ENCODE measurements around the gene PLD5. TPM values are rescaled to one million over a fixed set of nuclear protein-coding genes. Genes with fewer than 3 reads are reported as not detected.

Gene PLD5
- total and polyA plus RNA-seq, 2 donors (not counting 3 experiments of a cell fraction or from before 2014, with no cell fraction given): not detected

DNA sequence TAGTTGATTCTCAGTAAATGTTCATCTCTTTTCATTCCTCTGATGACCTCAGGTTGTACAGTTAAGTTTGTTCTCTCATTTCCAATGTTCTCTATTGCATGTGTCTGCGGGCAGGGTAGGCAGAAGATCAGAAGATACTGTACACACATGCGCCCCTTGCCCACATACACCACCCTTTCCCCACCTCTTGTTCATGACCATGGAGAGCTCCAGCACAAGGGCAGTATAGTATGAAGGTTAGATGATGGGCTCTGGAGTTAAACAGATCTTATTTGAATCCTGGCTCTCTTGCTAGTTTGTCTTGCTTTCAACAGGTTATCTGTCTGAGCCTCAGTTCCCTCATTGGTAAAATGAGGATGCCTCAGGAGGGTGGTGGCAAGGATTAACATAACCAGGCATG, 17.8 kb upstream of the PLD5 start:
- Histone ChIP-seq H3K4me1 (ENCODE audit: control insufficient read depth, extremely low read depth, insufficient read depth, low read length) (no peaks in the 10 kb centered on the region), H4K20me1 (replicated peaks; ENCODE audit: control insufficient read depth, extremely low read depth, insufficient read depth, low read length) (no peaks in the 10 kb centered on the region), H3K9me3 (replicated peaks; ENCODE audit: control insufficient read depth, insufficient read depth, low read length) (peaks cover 2% of the 10 kb centered on the region), H3K36me3 (ENCODE audit: control insufficient read depth in 2 of 2, extremely low read depth in 1 of 2, insufficient read depth in 2 of 2, low read length in 2 of 2) (no peaks in the 10 kb centered on the region), H3K4me3 (replicated peaks in 1 of 3; ENCODE audit: insufficient read depth in 1 of 3, low read depth in 1 of 3, low read length in 3 of 3) (no peak overlapping the region), H2AFZ (ENCODE audit: low read depth, low read length) (no peak overlapping the region), H3K9ac (replicated peaks; ENCODE audit: extremely low read depth, insufficient read depth, low read length) (no peak overlapping the region), H3K4me2 (ENCODE audit: insufficient read depth, low read length) (no peak overlapping the region), H3K27me3 (ENCODE audit: control insufficient read depth in 2 of 2, insufficient read depth in 2 of 2, low read length in 2 of 2) (no peaks in the 10 kb centered on the region), H3K79me2 (ENCODE audit: control insufficient read depth, insufficient read depth, low read length) (no peaks in the 10 kb centered on the region), H3K27ac (ENCODE audit: insufficient read depth, low read depth, low read length) (no peak overlapping the region), H3K9me1 (replicated peaks; ENCODE audit: control insufficient read depth, extremely low read depth, insufficient read depth, low read length) (no peaks in the 10 kb centered on the region)
- dilution Hi-C loops (cut with MboI; ENCODE audit: extremely low pct_ligation_motif_present, low sequenced_read_pairs): no loop called here
- TF ChIP-seq, protein P1, sequence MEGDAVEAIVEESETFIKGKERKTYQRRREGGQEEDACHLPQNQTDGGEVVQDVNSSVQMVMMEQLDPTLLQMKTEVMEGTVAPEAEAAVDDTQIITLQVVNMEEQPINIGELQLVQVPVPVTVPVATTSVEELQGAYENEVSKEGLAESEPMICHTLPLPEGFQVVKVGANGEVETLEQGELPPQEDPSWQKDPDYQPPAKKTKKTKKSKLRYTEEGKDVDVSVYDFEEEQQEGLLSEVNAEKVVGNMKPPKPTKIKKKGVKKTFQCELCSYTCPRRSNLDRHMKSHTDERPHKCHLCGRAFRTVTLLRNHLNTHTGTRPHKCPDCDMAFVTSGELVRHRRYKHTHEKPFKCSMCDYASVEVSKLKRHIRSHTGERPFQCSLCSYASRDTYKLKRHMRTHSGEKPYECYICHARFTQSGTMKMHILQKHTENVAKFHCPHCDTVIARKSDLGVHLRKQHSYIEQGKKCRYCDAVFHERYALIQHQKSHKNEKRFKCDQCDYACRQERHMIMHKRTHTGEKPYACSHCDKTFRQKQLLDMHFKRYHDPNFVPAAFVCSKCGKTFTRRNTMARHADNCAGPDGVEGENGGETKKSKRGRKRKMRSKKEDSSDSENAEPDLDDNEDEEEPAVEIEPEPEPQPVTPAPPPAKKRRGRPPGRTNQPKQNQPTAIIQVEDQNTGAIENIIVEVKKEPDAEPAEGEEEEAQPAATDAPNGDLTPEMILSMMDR (IDR thresholded peaks at IDR 0.05; ENCODE audit: extremely low read depth in 1 of 2, insufficient read depth in 1 of 2, low read depth in 1 of 2, low read length in 2 of 2): no peak
- TF ChIP-seq MYC (IDR thresholded peaks at IDR 0.05; ENCODE audit: low read depth, low read length) (no peak), POLR2A (IDR thresholded peaks at IDR 0.05; ENCODE audit: low read depth, low read length) (no peak), GATA2 (IDR thresholded peaks at IDR 0.05; ENCODE audit: insufficient read depth, insufficient read length, low read depth, low read length) (no peak), EZH2 (IDR thresholded peaks at IDR 0.05; ENCODE audit: borderline replicate concordance, low read depth, low read length, severe bottlenecking) (no peak), JUN (IDR thresholded peaks at IDR 0.05; ENCODE audit: borderline replicate concordance, insufficient read depth, insufficient read length, low read depth) (no peak), FOS (IDR thresholded peaks at IDR 0.05; ENCODE audit: borderline replicate concordance, insufficient read depth, low read length) (no peak), POLR2AphosphoS5 (IDR thresholded peaks at IDR 0.05; ENCODE audit: insufficient read depth, low read depth, low read length) (no peak)
- TF ChIP-seq, protein P2, sequence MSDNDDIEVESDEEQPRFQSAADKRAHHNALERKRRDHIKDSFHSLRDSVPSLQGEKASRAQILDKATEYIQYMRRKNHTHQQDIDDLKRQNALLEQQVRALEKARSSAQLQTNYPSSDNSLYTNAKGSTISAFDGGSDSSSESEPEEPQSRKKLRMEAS (IDR thresholded peaks at IDR 0.05; ENCODE audit: insufficient read depth, insufficient read length): no peak
- CTCF ChIA-PET: no interaction called here
- POLR2A ChIA-PET: no interaction called here
- DNase-seq (ENCODE audit: low read depth, low spot score) (no peak), FAIRE-seq (no peak)
- intact Hi-C loops (cut with micrococcal nuclease): no loop called here
- BruUV-seq (replicated peaks): no TSS peak

Data from endothelial cell of umbilical vein (primary cell).